Inflammatory macrophage (primary cell): ENCODE measurements around the gene ZCCHC9.

Experiments used
- DNase-seq, 2 donors: peaks; one replicate each; pipeline ENCODE4 v3.0.0-alpha.2; 2020 to 2022

Gene ZCCHC9

DNA sequence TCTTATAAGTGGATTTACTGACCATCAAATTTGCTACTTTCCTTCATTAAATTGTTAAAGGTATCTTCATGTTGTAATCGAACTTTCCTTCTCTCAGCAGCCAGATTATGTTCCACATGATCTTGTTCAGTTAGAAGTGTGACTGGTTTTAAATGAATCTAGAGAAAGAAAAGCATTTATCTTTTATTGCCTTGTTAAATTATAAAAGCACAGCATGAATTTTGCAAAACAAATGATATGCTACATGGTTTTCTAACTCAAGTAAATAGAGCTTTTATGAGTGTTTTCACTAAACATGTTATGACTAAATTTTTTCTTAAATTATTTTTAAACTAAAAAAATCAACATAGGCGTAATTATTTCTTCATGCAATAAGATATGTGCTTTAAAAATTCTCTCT is 58.5 kb downstream of the ZCCHC9 start:
- DNase-seq = no peak

DNA sequence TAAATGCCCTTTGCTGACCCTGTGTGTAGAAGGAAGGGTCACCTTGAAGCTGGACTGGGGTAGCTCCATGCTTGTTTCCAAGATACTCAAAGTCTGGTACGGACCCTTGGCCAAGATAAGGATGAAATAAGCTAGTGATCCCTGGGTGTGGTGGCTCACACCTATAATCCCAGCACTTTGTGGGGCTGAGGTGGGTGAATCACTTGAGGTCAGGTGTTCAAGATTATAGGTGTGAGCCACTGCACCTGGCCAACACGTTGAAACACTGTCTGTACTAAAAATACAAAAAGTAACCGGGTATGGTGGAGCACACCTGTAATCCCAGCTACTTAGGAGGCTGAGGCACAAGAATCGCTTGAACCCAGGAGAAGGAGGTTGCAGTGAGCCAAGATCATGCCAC is 59.3 kb downstream of the ZCCHC9 start:
- no peak for DNase-seq

DNA sequence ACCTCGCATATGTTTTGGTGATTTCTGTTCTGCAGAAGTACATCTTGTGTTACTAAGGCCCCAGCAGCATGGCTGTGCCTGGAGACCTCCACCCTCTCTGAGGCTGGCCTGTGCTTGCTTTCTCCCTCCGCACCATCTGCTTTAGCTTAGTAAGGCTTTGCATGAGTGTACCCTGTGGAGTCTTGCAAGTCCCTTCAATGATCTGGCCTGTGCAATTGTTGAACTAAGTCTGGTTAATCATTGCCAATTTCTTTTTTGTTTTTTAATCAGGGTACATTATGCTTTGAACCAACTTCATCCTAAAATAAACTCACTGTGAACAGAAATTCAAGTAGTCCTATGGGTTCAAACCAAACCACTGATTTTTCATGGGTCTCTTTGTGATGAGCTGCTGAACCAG is 60.2 kb downstream of the ZCCHC9 start:
- no peak for DNase-seq
